HL-60 (cell line): ENCODE results near the gene GGTLC1.

ENCODE experiments used
- DNase-seq, 2 experiments: peaks; one replicate each; pipeline ENCODE4 v3.0.0-alpha.2; 2010 to 2020; ENCODE audit warnings: low read depth in 1 of 2, low spot score in 1 of 2
- H3K27ac ChIP-seq: fragments of 250-450 bp; sonication (Bioruptor Pico); replicated peaks from 2 replicates; pipeline ENCODE4 v1.5.1; 2020; ENCODE audit warnings: mild to moderate bottlenecking, moderate library complexity
- H3K27me3 ChIP-seq: fragments of 250-450 bp; sonication (Bioruptor Pico); 2 replicates; pipeline ENCODE4 v1.5.1; 2021; ENCODE audit warnings: mild to moderate bottlenecking, moderate library complexity; ENCODE audit not compliant: insufficient read depth, poor library complexity, severe bottlenecking
- H3K4me3 ChIP-seq: replicated peaks from 2 replicates; pipeline ENCODE4 v1.5.1; 2011; ENCODE audit warnings: mild to moderate bottlenecking, control low read depth, low read length; ENCODE audit not compliant: insufficient read depth
- CTCF ChIP-seq: IDR thresholded peaks from one replicate; pipeline ENCODE4 v1.5.1; 2011; ENCODE audit warnings: low read length, control low read depth, inconsistent platforms; ENCODE audit not compliant: insufficient read depth
- GABPA ChIP-seq: IDR thresholded peaks from 2 replicates; pipeline ENCODE4 v1.6.1; 2012; ENCODE audit warnings: low read depth
- POLR2AphosphoS5 ChIP-seq: IDR thresholded peaks from 2 replicates; pipeline ENCODE4 v1.6.1; 2012; ENCODE audit warnings: low read depth
- REST ChIP-seq: IDR thresholded peaks from 2 replicates; pipeline ENCODE4 v1.6.1; 2012; ENCODE audit warnings: low read depth; ENCODE audit not compliant: insufficient replicate concordance
- SPI1 ChIP-seq: IDR thresholded peaks from 2 replicates; pipeline ENCODE4 v1.6.1; 2012; ENCODE audit warnings: low read depth, mild to moderate bottlenecking, borderline replicate concordance

Gene GGTLC1

GRCh38 chr20:24033151-24033550, 44.6 kb upstream of the GGTLC1 start:
- no peak for DNase-seq
- H3K27me3 ChIP-seq = no peaks in the 10 kb centered on the region
- peak overlapping the region; percentile 3; the same call in 1 of the 2 replicates for H3K27ac ChIP-seq
- no peak overlapping the region for H3K4me3 ChIP-seq
- no peak for TF ChIP-seq REST
- TF ChIP-seq POLR2AphosphoS5 = no peak
- TF ChIP-seq GABPA = no peak
- TF ChIP-seq SPI1 = no peak
- no peak for TF ChIP-seq CTCF

- DNase-seq = no peak
- no peaks in the 10 kb centered on the region for H3K27me3 ChIP-seq
- H3K4me3 ChIP-seq = no peak overlapping the region
- 0 out of 2 replicates have a peak overlapping the region, but pooled peaks have one; percentile 3 for H3K27ac ChIP-seq
- TF ChIP-seq REST = no peak
- TF ChIP-seq POLR2AphosphoS5 = no peak
- TF ChIP-seq SPI1 = peak; percentile 83
Observed at GRCh38 chr20:24032400-24032898, 43.9 kb upstream of the GGTLC1 start.

GRCh38 chr20:24027229-24027628, 38.6 kb upstream of the GGTLC1 start:
- no peaks in the 10 kb centered on the region for H3K27me3 ChIP-seq
- DNase-seq = peak in 1 of 2 experiments; percentile 25
- no peak for TF ChIP-seq SPI1
- H3K4me3 ChIP-seq = no peak overlapping the region
- H3K27ac ChIP-seq = no peak overlapping the region

GRCh38 chr20:24022621-24023180, 34.1 kb upstream of the GGTLC1 start:
- TF ChIP-seq CTCF (no peak), REST (no peak), GABPA (no peak), POLR2AphosphoS5 (no peak), SPI1 (no peak)

More at GRCh38 chr20:24022621-24023180, 34.1 kb upstream of the GGTLC1 start:
- Histone ChIP-seq H3K4me3 (no peak overlapping the region), H3K27ac (no peak overlapping the region), H3K27me3 (no peaks in the 10 kb centered on the region)
- DNase-seq = no peak
